Epithelial cell of esophagus (primary cell): ENCODE results near the gene IGFBP1.

ENCODE experiments used
- DNase-seq: peaks from one replicate; pipeline ENCODE4 v3.0.0; 2010; ENCODE audit warnings: low read depth
- H3K4me3 ChIP-seq: 2 replicates; pipeline ENCODE4 v1.5.1; 2011; ENCODE audit warnings: mild to moderate bottlenecking, low read length, control low read depth
- TF ChIP-seq, protein P1 (sequence below): IDR thresholded peaks from 2 replicates; pipeline ENCODE4 v1.5.1; 2011; ENCODE audit warnings: low read depth, mild to moderate bottlenecking, low read length, control low read depth, inconsistent platforms; ENCODE audit not compliant: insufficient read depth; ENCODE audit errors: missing control alignments

IGFBP1 gene

DNA sequence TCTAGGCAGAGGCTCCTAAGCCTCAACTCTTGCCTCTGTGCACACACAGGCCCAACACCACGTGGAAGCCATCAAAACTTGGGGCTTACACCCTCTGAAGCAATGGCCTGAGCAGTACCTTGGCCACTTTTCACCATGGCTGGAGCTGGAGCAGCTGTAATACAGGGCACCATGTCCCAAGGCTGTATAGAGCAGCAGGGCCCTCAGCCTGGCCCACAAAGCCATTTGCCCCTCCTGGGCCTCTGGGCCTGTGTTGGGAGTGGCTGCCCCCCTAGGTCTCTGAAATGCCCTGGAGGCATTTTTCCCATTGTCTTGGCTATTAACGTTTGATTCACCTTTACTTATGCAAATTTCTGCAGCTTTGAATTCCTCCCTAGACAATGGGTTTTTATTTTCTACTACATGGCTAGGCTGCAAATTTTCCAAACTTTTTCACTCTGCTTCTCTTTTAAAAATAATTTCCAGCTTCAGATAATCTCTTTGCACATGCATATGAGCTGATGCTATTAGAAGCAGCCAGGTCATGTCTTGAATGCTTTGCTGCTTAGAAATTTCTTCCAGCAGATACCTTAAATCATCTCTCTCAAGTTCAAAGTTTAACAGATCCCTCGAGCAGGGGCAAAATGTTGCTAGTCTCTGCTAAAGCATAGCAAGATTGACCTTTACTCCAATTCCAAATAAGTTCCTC is 9.7 kb upstream of the IGFBP1 start:
- H3K4me3 ChIP-seq = no peak overlapping the region
- TF ChIP-seq, protein P1, sequence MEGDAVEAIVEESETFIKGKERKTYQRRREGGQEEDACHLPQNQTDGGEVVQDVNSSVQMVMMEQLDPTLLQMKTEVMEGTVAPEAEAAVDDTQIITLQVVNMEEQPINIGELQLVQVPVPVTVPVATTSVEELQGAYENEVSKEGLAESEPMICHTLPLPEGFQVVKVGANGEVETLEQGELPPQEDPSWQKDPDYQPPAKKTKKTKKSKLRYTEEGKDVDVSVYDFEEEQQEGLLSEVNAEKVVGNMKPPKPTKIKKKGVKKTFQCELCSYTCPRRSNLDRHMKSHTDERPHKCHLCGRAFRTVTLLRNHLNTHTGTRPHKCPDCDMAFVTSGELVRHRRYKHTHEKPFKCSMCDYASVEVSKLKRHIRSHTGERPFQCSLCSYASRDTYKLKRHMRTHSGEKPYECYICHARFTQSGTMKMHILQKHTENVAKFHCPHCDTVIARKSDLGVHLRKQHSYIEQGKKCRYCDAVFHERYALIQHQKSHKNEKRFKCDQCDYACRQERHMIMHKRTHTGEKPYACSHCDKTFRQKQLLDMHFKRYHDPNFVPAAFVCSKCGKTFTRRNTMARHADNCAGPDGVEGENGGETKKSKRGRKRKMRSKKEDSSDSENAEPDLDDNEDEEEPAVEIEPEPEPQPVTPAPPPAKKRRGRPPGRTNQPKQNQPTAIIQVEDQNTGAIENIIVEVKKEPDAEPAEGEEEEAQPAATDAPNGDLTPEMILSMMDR = no peak
- DNase-seq = no peak

DNA sequence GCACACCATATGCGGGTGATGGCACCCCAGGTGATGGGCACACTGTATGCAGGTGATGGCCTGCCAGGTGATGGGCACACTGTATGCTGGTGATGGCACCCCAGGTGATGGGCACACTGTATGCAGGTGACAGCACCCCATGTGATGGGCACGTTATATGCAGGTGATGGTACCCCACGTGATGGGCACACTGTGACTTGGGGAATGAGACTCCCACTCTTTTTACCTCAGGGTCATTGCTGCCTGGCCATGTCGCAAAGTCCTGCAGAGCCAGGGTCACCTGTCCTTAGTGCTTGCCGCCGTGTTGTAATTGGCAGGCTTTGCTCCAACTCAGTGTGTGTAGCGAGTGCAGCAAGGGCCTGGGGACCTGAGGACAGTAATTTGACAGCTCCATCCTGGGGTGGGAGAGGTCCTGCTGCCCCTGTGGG is 7.8 kb upstream of the IGFBP1 start:
- no peak for DNase-seq
- H3K4me3 ChIP-seq = no peak overlapping the region
- TF ChIP-seq, protein P1 = no peak

DNA sequence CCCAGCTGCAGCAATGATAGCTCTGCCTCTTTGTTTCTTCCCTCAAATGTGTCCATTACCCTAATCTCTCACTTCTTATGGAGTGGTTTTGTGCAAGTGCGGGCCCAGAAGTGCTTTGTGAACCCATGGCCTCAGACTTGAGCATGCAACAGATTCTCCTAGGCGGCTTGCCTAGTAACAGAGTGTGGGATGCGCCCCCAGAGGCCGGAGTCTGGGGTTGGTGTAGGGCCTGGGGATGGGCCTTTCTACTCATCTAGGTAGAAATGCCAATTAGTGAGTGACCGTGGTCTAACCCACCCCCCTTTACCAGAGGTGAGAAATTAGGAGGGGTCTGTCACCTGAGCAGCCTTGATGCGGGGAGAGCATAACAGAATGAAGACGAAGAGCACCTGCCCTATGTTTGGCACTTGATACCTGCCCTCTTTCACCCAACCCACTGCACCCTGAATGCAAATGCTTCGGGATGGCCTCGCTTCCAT is 7.0 kb upstream of the IGFBP1 start:
- no peak for DNase-seq
- H3K4me3 ChIP-seq = no peak overlapping the region
- TF ChIP-seq, protein P1 = no peak

DNA sequence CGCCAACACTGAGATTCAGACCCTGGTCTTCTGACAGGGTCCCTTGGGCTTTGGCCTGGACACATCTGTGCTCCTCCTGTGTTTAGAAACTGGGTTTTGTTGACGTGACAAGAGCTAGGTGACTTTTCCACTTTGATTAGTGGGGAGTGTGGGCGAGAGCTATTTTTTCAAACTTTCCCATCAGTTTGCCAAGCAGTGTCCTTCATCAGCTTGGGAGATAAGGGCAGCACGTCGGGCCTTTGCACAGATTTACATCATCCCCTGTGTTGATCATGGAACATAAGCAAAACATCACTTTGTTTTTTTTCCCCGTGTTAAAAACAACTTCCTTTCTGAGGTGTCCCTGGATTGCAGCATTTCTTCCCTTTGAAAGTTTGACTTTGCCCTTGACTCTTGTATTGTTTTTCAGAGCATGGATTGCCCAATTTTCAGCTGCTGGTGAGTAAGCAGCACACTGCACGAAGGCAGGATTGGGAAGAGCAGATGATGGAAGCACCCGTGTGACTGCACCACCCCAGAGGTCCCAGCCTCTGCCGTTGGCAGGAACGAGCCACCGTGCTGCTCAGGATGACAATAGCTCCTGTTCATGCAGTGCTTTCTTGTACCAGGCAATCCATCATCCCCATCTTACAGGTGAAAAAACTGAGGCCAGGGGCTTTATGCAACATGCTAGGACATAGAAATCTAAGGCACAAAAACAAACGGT is 6.4 kb upstream of the IGFBP1 start:
- TF ChIP-seq, protein P1 = no peak
- H3K4me3 ChIP-seq = no peak overlapping the region
- peak; percentile 83 for DNase-seq

DNA sequence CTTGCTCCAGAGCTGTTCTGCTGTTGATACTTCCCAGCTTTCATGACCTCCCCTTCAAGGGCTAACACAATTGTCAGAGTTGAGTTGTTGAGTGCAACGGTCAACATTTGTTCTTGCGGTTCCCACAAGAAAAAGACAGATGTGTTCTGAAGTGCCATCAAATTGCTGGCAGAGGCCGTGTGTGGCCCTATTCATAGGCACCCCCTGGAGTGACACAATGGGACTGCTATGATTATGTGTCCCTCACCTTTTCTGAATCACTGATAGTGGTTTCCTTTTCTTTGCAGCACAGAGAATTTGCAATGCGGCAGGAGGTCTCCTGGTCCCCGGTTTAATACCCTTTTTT is 5.8 kb upstream of the IGFBP1 start:
- TF ChIP-seq, protein P1 = no peak
- H3K4me3 ChIP-seq = no peak overlapping the region
- no peak for DNase-seq

DNA sequence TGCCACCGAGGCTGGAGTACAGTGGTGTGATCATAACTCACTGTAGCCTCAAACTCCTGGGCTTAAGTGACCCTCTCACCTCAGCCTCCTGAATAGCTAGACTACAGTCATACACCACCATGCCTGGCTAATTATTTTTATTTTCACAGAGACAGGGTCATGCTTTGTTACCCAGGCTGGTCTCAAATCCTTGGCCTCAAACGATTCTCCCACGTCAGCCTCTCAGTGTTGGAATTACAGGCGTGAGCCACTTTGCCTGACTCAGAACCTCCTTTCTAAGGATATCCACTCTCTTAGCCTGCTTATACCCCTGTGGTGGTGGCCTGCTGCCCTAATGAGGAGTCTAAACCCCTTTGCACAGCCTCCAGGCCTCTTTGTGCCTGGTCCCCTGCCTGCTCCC is 4.2 kb upstream of the IGFBP1 start:
- DNase-seq = no peak
- H3K4me3 ChIP-seq = no peak overlapping the region
- TF ChIP-seq, protein P1 = no peak
